GM23338 (cell line): ENCODE data around the gene NEK3.

Experiments
- CREB1 ChIP-seq: fragments of 250-450 bp; sonication (Bioruptor Pico); IDR thresholded peaks from 2 replicates; pipeline ENCODE4 v1.5.0; 2020; ENCODE audit warnings: low read depth, mild to moderate bottlenecking, moderate library complexity
- CTCF ChIP-seq, 2 experiments: fragments of 200-600 bp in 1 of 2; sonication (generic) in 1 of 2; conservative IDR thresholded peaks; 2 replicates each; pipeline versions ENCODE4 v1.5.1 to v1.6.1; 2016 to 2017; ENCODE audit warnings: antibody characterized with exemption in 2 of 2, low read depth in 2 of 2, mild to moderate bottlenecking in 2 of 2, moderate library complexity in 1 of 2
- EZH2 ChIP-seq: fragments of 200-600 bp; sonication (generic); IDR thresholded peaks from one replicate; pipeline ENCODE4 v1.8.0; 2017; ENCODE audit warnings: antibody characterized with exemption, mild to moderate bottlenecking, low read depth; ENCODE audit not compliant: unreplicated experiment
- EZH2phosphoT487 ChIP-seq: fragments of 200-600 bp; sonication (generic); IDR thresholded peaks from one replicate; pipeline ENCODE4 v1.8.1; 2018; ENCODE audit warnings: antibody characterized with exemption; ENCODE audit not compliant: unreplicated experiment
- JUNB ChIP-seq: IDR thresholded peaks from one replicate; pipeline ENCODE4 v1.6.1; 2016; ENCODE audit warnings: antibody characterized with exemption; ENCODE audit not compliant: unreplicated experiment
- POLR2AphosphoS5 ChIP-seq: IDR thresholded peaks from 2 replicates; pipeline ENCODE4 v1.6.1; 2016; ENCODE audit warnings: antibody characterized with exemption, low read depth
- STAT1 ChIP-seq: IDR thresholded peaks from one replicate; pipeline ENCODE4 v1.6.1; 2016; ENCODE audit warnings: antibody characterized with exemption; ENCODE audit not compliant: unreplicated experiment
- ZNF331 ChIP-seq: fragments of 250-450 bp; sonication (Bioruptor Pico); IDR thresholded peaks from 2 replicates; pipeline ENCODE4 v1.5.0; 2020; ENCODE audit warnings: low read depth, mild to moderate bottlenecking, moderate library complexity
- TF ChIP-seq, protein P1 (sequence below): IDR thresholded peaks from one replicate; pipeline ENCODE4 v1.6.1; 2018; ENCODE audit warnings: antibody characterized with exemption; ENCODE audit not compliant: unreplicated experiment
- TF ChIP-seq, protein P2 (sequence below): IDR thresholded peaks from 2 replicates; pipeline ENCODE4 v1.6.1; 2016; ENCODE audit warnings: antibody characterized with exemption

DNA sequence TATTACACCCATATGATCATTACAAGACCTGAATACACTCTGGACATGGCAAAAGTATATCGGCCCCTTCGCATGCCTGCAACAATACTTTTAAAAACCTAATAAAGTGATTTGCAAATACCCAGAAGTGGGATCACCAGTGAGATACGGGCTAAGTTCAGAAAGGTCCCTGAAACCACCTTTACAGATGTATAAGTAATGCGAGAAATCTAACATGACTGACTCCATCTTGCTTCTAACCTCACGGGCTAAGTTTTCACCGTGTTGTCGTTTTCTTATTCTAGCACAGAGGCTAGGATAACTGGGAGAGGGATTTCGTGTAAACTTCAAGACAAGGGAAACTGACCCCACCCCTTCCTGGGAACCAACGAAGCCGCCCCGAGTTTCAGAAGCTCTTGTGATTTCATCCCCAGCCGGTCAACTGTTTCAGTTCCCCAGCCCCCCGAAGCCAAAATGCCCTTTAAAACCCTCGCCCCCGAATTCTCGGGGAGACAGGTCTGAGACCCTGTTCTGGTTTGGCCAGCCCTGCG, 703 bp downstream of the NEK3 start:
- TF ChIP-seq POLR2AphosphoS5 (no peak), CTCF (conservative IDR thresholded peaks at IDR 0.05; ENCODE audit: low read depth in 2 of 2) (no peak), EZH2 (no peak), CREB1 (CRISPR knock-in tag) (no peak), STAT1 (no peak), JUNB (no peak), ZNF331 (CRISPR knock-in tag) (no peak), EZH2phosphoT487 (no peak)
- TF ChIP-seq, protein P1, sequence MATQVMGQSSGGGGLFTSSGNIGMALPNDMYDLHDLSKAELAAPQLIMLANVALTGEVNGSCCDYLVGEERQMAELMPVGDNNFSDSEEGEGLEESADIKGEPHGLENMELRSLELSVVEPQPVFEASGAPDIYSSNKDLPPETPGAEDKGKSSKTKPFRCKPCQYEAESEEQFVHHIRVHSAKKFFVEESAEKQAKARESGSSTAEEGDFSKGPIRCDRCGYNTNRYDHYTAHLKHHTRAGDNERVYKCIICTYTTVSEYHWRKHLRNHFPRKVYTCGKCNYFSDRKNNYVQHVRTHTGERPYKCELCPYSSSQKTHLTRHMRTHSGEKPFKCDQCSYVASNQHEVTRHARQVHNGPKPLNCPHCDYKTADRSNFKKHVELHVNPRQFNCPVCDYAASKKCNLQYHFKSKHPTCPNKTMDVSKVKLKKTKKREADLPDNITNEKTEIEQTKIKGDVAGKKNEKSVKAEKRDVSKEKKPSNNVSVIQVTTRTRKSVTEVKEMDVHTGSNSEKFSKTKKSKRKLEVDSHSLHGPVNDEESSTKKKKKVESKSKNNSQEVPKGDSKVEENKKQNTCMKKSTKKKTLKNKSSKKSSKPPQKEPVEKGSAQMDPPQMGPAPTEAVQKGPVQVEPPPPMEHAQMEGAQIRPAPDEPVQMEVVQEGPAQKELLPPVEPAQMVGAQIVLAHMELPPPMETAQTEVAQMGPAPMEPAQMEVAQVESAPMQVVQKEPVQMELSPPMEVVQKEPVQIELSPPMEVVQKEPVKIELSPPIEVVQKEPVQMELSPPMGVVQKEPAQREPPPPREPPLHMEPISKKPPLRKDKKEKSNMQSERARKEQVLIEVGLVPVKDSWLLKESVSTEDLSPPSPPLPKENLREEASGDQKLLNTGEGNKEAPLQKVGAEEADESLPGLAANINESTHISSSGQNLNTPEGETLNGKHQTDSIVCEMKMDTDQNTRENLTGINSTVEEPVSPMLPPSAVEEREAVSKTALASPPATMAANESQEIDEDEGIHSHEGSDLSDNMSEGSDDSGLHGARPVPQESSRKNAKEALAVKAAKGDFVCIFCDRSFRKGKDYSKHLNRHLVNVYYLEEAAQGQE: no peak
- TF ChIP-seq, protein P2, sequence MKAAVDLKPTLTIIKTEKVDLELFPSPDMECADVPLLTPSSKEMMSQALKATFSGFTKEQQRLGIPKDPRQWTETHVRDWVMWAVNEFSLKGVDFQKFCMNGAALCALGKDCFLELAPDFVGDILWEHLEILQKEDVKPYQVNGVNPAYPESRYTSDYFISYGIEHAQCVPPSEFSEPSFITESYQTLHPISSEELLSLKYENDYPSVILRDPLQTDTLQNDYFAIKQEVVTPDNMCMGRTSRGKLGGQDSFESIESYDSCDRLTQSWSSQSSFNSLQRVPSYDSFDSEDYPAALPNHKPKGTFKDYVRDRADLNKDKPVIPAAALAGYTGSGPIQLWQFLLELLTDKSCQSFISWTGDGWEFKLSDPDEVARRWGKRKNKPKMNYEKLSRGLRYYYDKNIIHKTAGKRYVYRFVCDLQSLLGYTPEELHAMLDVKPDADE: no peak
